Trophoblast cell (in vitro differentiated cells and primary cell): ENCODE data around the gene FBXO10.

ENCODE experiments used
- DNase-seq, 2 donors: peaks; one replicate each; pipeline ENCODE4 v3.0.0-alpha.2; 2016
- H2AFZ ChIP-seq: 2 replicates; pipeline ENCODE4 v1.6.1; 2013; ENCODE audit warnings: low read length, moderate library complexity, mild to moderate bottlenecking; ENCODE audit not compliant: insufficient read depth, poor library complexity
- H2AK5ac ChIP-seq: 2 replicates; pipeline ENCODE4 v1.6.1; 2013; ENCODE audit warnings: mild to moderate bottlenecking, low read length
- H2BK120ac ChIP-seq: 2 replicates; pipeline ENCODE4 v1.6.1; 2013; ENCODE audit warnings: low read length, mild to moderate bottlenecking, moderate library complexity; ENCODE audit not compliant: insufficient read depth, poor library complexity
- H2BK12ac ChIP-seq: 2 replicates; pipeline ENCODE4 v1.6.1; 2013; ENCODE audit warnings: mild to moderate bottlenecking, low read length, moderate library complexity
- H2BK5ac ChIP-seq: 2 replicates; pipeline ENCODE4 v1.6.1; 2013; ENCODE audit warnings: low read length, low read depth, moderate library complexity, mild to moderate bottlenecking; ENCODE audit not compliant: poor library complexity
- H3K14ac ChIP-seq: 2 replicates; pipeline ENCODE4 v1.6.1; 2013; ENCODE audit warnings: mild to moderate bottlenecking, low read length
- H3K18ac ChIP-seq: 2 replicates; pipeline ENCODE4 v1.6.1; 2013; ENCODE audit warnings: mild to moderate bottlenecking, low read length
- H3K23ac ChIP-seq: 2 replicates; pipeline ENCODE4 v1.6.1; 2013; ENCODE audit warnings: low read length
- H3K27ac ChIP-seq: 2 replicates; pipeline ENCODE4 v1.5.1; 2013; ENCODE audit warnings: low read depth, mild to moderate bottlenecking, inconsistent platforms, low read length, moderate library complexity
- H3K27me3 ChIP-seq: 2 replicates; pipeline ENCODE4 v1.6.1; 2013; ENCODE audit warnings: inconsistent platforms, mild to moderate bottlenecking, low read length, moderate library complexity; ENCODE audit not compliant: insufficient read depth
- H3K36me3 ChIP-seq, 2 experiments: 1 replicate in 1 of 2; 2 replicates in 1 of 2; pipeline ENCODE4 v1.6.1; 2013; ENCODE audit warnings: low read length in 2 of 2, mild to moderate bottlenecking in 2 of 2, moderate library complexity in 1 of 2; ENCODE audit not compliant: insufficient read depth in 2 of 2, control insufficient read depth in 1 of 2
- H3K4ac ChIP-seq: 2 replicates; pipeline ENCODE4 v1.6.1; 2013; ENCODE audit warnings: low read depth, mild to moderate bottlenecking, low read length, moderate library complexity
- H3K4me1 ChIP-seq, 2 experiments: 1 replicate in 1 of 2; 2 replicates in 1 of 2; pipeline ENCODE4 v1.6.1; 2013; ENCODE audit warnings: low read length in 2 of 2, mild to moderate bottlenecking in 2 of 2, moderate library complexity in 1 of 2; ENCODE audit not compliant: insufficient read depth in 2 of 2, control insufficient read depth in 1 of 2
- H3K4me2 ChIP-seq: 2 replicates; pipeline ENCODE4 v1.6.1; 2013; ENCODE audit warnings: inconsistent platforms, mild to moderate bottlenecking, low read length, moderate library complexity
- H3K4me3 ChIP-seq: 2 replicates; pipeline ENCODE4 v1.5.1; 2013; ENCODE audit warnings: mild to moderate bottlenecking, low read depth, low read length, inconsistent platforms
- H3K79me1 ChIP-seq: one replicate; pipeline ENCODE4 v1.6.1; 2013; ENCODE audit warnings: low read length
- H3K79me2 ChIP-seq: 2 replicates; pipeline ENCODE4 v1.6.1; 2013; ENCODE audit warnings: low read length, mild to moderate bottlenecking; ENCODE audit not compliant: control insufficient read depth, insufficient read depth, poor library complexity
- H3K9ac ChIP-seq: 2 replicates; pipeline ENCODE4 v1.6.1; 2013; ENCODE audit warnings: mild to moderate bottlenecking, low read length
- H3K9me3 ChIP-seq: 2 replicates; pipeline ENCODE4 v1.6.1; 2013; ENCODE audit warnings: low read depth, mild to moderate bottlenecking, control low read depth, inconsistent platforms, low read length; ENCODE audit not compliant: insufficient read depth
- H4K12ac ChIP-seq: 2 replicates; pipeline ENCODE4 v1.6.1; 2013; ENCODE audit warnings: low read depth, mild to moderate bottlenecking, low read length, moderate library complexity
- H4K8ac ChIP-seq: 2 replicates; pipeline ENCODE4 v1.6.1; 2013; ENCODE audit warnings: low read depth, mild to moderate bottlenecking, low read length, moderate library complexity
- H4K91ac ChIP-seq: one replicate; pipeline ENCODE4 v1.6.1; 2013; ENCODE audit warnings: low read depth, mild to moderate bottlenecking, low read length, moderate library complexity
- WGBS: extraction: QIAGEN DNeasy Blood & Tissue Kit; methylation state at CpG from one replicate; pipeline ENCODE4 v1.1.7; 2013; ENCODE audit warnings: missing lambda C conversion rate; ENCODE audit not compliant: insufficient read length, insufficient coverage; ENCODE audit errors: extremely low coverage; 5-methylcytosine and 5-hydroxymethylcytosine counted together

FBXO10 gene

GRCh38 chr9:37623267-37623666, 47.1 kb upstream of the FBXO10 start:
- H2AK5ac ChIP-seq = no peak overlapping the region
- no peak overlapping the region for H2AFZ ChIP-seq
- H3K4me1 ChIP-seq = no peaks in the 10 kb centered on the region
- no peak overlapping the region for H2BK120ac ChIP-seq
- no peaks in the 10 kb centered on the region for H3K27me3 ChIP-seq
- no peaks in the 10 kb centered on the region for H3K79me1 ChIP-seq
- H3K79me2 ChIP-seq = no peaks in the 10 kb centered on the region
- no peak overlapping the region for H3K23ac ChIP-seq
- H2BK5ac ChIP-seq = no peak overlapping the region
- no peak overlapping the region for H3K27ac ChIP-seq
- DNase-seq = no peak
- no peaks in the 10 kb centered on the region for H3K36me3 ChIP-seq
- H4K91ac ChIP-seq = no peak overlapping the region
- no peak overlapping the region for H2BK12ac ChIP-seq
- H3K18ac ChIP-seq = no peak overlapping the region
- H3K9ac ChIP-seq = no peak overlapping the region
- no CpG with 5 or more reads among the region's 2 CpGs for WGBS
- H4K12ac ChIP-seq = no peak overlapping the region
- H3K9me3 ChIP-seq = no peaks in the 10 kb centered on the region
- H3K14ac ChIP-seq = no peak overlapping the region
- no peak overlapping the region for H4K8ac ChIP-seq
- no peak overlapping the region for H3K4me2 ChIP-seq
- no peak overlapping the region for H3K4ac ChIP-seq
- no peak overlapping the region for H3K4me3 ChIP-seq

- Histone ChIP-seq H4K12ac (no peak overlapping the region), H3K4me2 (no peak overlapping the region), H3K79me2 (no peaks in the 10 kb centered on the region), H3K4me1 (no peaks in the 10 kb centered on the region), H3K9me3 (no peaks in the 10 kb centered on the region), H3K79me1 (no peaks in the 10 kb centered on the region), H3K9ac (no peak overlapping the region), H3K27me3 (no peaks in the 10 kb centered on the region), H2BK12ac (no peak overlapping the region), H3K4ac (no peak overlapping the region), H2AFZ (no peak overlapping the region), H4K8ac (no peak overlapping the region), H2AK5ac (no peak overlapping the region), H3K27ac (no peak overlapping the region), H3K36me3 (no peaks in the 10 kb centered on the region), H3K14ac (no peak overlapping the region), H2BK5ac (no peak overlapping the region), H2BK120ac (no peak overlapping the region), H3K18ac (no peak overlapping the region), H3K4me3 (no peak overlapping the region), H3K23ac (no peak overlapping the region), H4K91ac (no peak overlapping the region)
- no peak for DNase-seq
- no CpG with 5 or more reads among the region's 4 CpGs for WGBS
Measured at GRCh38 chr9:37622462-37622861, 46.3 kb upstream of the FBXO10 start.

DNA sequence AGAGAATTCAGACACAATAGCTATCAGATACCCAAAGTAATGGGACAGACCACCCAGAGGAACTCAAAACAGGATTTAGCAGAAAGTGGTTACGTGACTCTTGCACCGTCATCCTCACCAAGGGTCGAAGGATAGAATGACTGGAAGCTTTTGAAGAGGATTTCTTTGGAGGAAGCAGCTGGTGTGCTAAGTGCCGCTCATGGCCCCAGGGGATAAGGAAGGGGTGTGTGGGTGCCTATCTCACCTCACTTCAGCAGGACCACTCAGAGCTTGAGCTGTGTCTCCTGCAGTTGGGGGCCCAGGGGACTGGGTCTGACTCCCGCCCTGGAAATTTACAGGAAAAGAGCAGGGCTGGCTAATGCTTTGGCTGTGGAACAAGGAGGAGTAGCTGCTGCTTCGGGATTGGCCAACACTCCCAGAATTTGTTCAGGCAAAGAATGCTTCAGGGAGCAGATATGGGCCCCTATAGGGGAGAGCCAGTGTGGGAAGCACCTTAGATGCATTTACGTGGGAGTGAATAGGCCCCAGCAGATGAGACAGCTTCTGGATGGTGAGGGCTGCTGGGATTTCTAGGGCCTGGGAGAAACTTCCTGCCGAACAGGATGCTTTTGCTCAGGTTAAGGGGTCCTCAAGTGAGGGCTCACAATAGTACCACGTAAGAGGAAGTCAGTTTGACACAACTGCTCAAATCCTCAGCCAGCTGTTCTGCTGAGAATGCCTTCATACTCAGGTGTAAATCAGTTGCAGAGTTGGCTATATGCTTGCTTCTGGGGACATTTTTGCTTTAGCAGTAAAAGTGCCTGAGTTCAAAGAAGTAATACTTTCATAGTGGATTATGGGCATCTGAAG, 45.3 kb upstream of the FBXO10 start:
- Histone ChIP-seq H3K27me3 (no peaks in the 10 kb centered on the region), H3K79me1 (no peaks in the 10 kb centered on the region), H3K79me2 (no peaks in the 10 kb centered on the region), H3K23ac (no peak overlapping the region), H2AK5ac (no peak overlapping the region), H3K4ac (no peak overlapping the region), H3K27ac (no peak overlapping the region), H2AFZ (no peak overlapping the region), H3K9me3 (no peaks in the 10 kb centered on the region), H2BK120ac (no peak overlapping the region), H4K8ac (no peak overlapping the region), H4K12ac (no peak overlapping the region), H3K18ac (no peak overlapping the region), H4K91ac (no peak overlapping the region), H3K9ac (no peak overlapping the region), H3K14ac (no peak overlapping the region), H2BK12ac (no peak overlapping the region), H3K4me1 (no peaks in the 10 kb centered on the region), H3K4me3 (no peak overlapping the region), H2BK5ac (no peak overlapping the region), H3K36me3 (no peaks in the 10 kb centered on the region), H3K4me2 (no peak overlapping the region)
- WGBS = no CpG with 5 or more reads among the region's 9 CpGs
- no peak for DNase-seq

DNA sequence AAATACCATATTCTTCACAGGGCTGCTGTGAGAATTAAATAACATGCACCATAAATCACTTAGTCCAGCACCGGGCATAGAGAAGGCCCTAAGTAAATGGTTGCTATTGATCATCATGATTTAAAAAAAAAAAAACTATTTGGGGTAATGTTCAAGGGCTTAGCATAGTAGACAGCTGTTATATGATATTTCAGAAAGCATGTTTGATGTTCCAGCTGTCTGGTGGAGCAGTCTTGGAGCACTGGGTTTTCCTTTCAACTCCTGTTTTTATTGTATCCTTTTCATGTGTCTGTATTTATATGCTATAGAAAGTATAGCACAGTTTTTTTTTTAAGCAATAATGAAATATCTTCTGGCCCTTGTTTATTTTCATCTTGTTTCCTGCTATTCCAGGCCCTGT, 44.2 kb upstream of the FBXO10 start:
- H4K91ac ChIP-seq = no peak overlapping the region
- WGBS = no CpG with 5 or more reads among the region's 1 CpG
- no peak overlapping the region for H3K4me2 ChIP-seq
- no peak overlapping the region for H4K12ac ChIP-seq
- H3K79me2 ChIP-seq = no peaks in the 10 kb centered on the region
- H3K4me1 ChIP-seq = no peaks in the 10 kb centered on the region
- no peak overlapping the region for H2AFZ ChIP-seq
- no peaks in the 10 kb centered on the region for H3K9me3 ChIP-seq
- H3K79me1 ChIP-seq = no peaks in the 10 kb centered on the region
- H3K23ac ChIP-seq = no peak overlapping the region
- H2AK5ac ChIP-seq = no peak overlapping the region
- no peak for DNase-seq
- H3K4me3 ChIP-seq = no peak overlapping the region
- H3K14ac ChIP-seq = no peak overlapping the region
- no peak overlapping the region for H3K9ac ChIP-seq
- H4K8ac ChIP-seq = no peak overlapping the region
- H3K36me3 ChIP-seq = no peaks in the 10 kb centered on the region
- H3K4ac ChIP-seq = no peak overlapping the region
- H2BK12ac ChIP-seq = no peak overlapping the region
- H3K27me3 ChIP-seq = no peaks in the 10 kb centered on the region
- H3K27ac ChIP-seq = no peak overlapping the region
- H2BK120ac ChIP-seq = no peak overlapping the region
- H2BK5ac ChIP-seq = no peak overlapping the region
- H3K18ac ChIP-seq = no peak overlapping the region
